ENCODE measurements around the gene KIAA1755. TPM values are rescaled to one million over a fixed set of nuclear protein-coding genes. Genes with fewer than 3 reads are reported as not detected.

The KIAA1755 gene
- total RNA-seq, 3 donors from 2014 or later (not counting 1 experiment from before 2014, with no cell fraction given), result not detected

DNA sequence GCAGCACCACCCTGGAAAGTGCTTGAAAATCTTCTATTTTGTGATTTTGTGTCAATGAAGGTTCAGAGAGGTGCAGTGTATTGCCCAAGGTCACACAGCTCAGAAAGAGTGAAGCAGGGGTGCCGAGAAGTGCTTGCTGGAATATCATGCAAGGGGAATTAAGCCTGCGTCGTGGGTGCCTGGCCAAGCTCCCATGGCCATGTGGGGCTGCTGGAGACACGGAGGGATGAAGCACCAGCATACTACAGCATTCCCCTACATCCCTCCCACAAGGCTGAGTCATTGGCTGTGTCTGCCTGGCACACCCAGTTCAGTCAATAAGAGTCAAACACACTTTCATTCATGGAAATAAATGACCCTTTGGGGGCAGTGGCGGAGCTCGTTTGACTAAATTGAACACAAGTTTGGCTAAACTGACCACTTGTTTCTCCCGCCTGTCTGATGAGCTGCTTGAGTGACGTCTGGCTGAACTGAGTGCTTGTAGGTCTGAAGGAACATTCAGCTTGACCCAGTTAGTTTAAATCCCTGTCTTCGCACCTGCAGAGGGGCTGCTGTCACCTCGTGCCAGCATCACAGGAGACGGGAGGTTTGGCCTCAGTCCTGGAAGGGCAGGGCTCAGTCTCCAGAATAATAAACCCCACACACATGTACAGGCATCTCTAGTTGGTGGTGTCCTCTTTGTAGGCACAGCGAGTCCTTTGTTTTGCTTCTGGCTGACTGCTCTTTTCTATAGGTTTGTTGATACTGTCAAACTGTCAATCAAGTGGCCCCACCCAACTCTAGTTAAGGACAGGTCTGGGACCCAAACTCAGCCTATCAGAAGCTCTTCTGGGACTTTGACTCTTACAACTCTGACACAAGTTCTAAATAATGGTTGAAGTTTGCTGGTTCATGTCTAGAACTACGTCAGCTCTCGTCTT lies 87.0 kb downstream of the KIAA1755 start:
- ATAC-seq (no peak), DNase-seq (no peak)
- TF ChIP-seq, protein P1, sequence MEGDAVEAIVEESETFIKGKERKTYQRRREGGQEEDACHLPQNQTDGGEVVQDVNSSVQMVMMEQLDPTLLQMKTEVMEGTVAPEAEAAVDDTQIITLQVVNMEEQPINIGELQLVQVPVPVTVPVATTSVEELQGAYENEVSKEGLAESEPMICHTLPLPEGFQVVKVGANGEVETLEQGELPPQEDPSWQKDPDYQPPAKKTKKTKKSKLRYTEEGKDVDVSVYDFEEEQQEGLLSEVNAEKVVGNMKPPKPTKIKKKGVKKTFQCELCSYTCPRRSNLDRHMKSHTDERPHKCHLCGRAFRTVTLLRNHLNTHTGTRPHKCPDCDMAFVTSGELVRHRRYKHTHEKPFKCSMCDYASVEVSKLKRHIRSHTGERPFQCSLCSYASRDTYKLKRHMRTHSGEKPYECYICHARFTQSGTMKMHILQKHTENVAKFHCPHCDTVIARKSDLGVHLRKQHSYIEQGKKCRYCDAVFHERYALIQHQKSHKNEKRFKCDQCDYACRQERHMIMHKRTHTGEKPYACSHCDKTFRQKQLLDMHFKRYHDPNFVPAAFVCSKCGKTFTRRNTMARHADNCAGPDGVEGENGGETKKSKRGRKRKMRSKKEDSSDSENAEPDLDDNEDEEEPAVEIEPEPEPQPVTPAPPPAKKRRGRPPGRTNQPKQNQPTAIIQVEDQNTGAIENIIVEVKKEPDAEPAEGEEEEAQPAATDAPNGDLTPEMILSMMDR (IDR thresholded peaks at IDR 0.05), result no peak
- Mint-ChIP-seq H3K36me3 (no peaks in the 10 kb centered on the region), H3K4me1 (peaks cover 4 to 6% of the 10 kb centered on the region in 2 donors), H3K27me3 (ENCODE audit: low read depth in 2 of 2) (peaks cover 8 to 24% of the 10 kb centered on the region in 2 donors), H3K9me3 (no peaks in the 10 kb centered on the region), H3K27ac (no peak overlapping the region), H3K4me3 (no peak overlapping the region)
- peaks cover 7% of the 10 kb centered on the region for H3K4me1 ChIP-seq (ENCODE audit: control insufficient read depth, insufficient read depth, low read length)
- H3K9me3 ChIP-seq (ENCODE audit: control insufficient read depth, insufficient read depth, low read length), result no peaks in the 10 kb centered on the region
- intact Hi-C loops (cut with micrococcal nuclease), result no loop called here
- H3K36me3 ChIP-seq (ENCODE audit: control insufficient read depth, insufficient read depth, low read length), result no peaks in the 10 kb centered on the region
- no peaks in the 10 kb centered on the region for H3K27me3 ChIP-seq (ENCODE audit: control insufficient read depth, insufficient read depth, low read length)
- H3K4me3 ChIP-seq (ENCODE audit: low read length), result no peak overlapping the region
- H3K27ac ChIP-seq (ENCODE audit: low read length), result no peak overlapping the region
- 75% methylated on average over 12 of the region's 14 CpGs for WGBS (ENCODE audit: insufficient coverage)

DNA sequence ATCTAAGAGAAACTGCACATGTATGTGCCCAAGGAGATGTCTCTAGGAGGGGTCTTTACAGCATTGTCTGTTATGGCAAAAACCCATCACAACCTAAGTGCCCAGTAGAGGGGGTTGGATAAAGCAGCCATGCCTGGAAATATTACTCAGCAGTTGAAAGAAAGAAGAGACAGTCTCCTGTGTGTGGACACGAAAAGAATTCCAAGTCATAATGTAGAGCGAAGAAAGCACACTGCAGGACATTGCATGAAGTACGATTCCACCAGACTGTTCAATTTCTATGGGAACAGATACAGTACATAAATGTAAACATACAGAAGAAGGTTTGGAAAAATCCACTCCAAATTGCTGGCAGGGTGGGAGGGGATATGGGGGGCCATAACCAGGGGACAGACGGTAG lies 88.1 kb downstream of the KIAA1755 start:
- H3K36me3 ChIP-seq (ENCODE audit: control insufficient read depth, insufficient read depth, low read length), result no peaks in the 10 kb centered on the region
- H3K4me3 ChIP-seq (ENCODE audit: low read length), result no peak overlapping the region
- no peaks in the 10 kb centered on the region for H3K9me3 ChIP-seq (ENCODE audit: control insufficient read depth, insufficient read depth, low read length)
- WGBS (ENCODE audit: insufficient coverage), result 85% methylated on average over 4 of the region's 4 CpGs
- Mint-ChIP-seq H3K4me1 (peaks cover 4 to 6% of the 10 kb centered on the region in 2 donors), H3K27me3 (ENCODE audit: low read depth in 2 of 2) (peaks cover 4 to 17% of the 10 kb centered on the region in 2 donors), H3K36me3 (no peaks in the 10 kb centered on the region), H3K4me3 (no peak overlapping the region), H3K9me3 (no peaks in the 10 kb centered on the region), H3K27ac (no peak overlapping the region)
- intact Hi-C loops (cut with micrococcal nuclease), result no loop called here
- H3K27ac ChIP-seq (ENCODE audit: low read length), result no peak overlapping the region
- peaks cover 8% of the 10 kb centered on the region for H3K4me1 ChIP-seq (ENCODE audit: control insufficient read depth, insufficient read depth, low read length)
- no peak for ATAC-seq
- TF ChIP-seq, protein P1 (IDR thresholded peaks at IDR 0.05), result no peak
- no peak for DNase-seq
- H3K27me3 ChIP-seq (ENCODE audit: control insufficient read depth, insufficient read depth, low read length), result no peaks in the 10 kb centered on the region

DNA sequence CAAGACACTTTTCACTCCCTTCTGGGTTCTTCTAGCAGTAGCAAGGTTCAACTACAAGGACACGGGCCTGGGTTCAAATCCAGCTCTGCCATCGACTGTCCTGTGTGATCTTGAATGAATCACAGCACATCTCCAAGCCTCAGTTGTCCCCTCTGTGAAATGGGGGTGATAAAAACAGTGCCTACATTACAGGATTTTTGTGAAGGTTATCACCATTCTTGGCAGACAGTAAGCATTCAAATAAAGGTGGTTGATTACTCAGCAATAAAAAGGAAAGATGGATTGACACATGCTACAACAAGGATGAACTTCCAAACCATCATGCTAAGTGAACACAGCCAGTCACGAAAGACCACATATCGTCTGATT lies 88.9 kb downstream of the KIAA1755 start:
- Mint-ChIP-seq H3K27me3 (ENCODE audit: low read depth in 2 of 2) (peaks cover 2 to 16% of the 10 kb centered on the region in 2 donors), H3K36me3 (no peaks in the 10 kb centered on the region), H3K4me1 (peaks cover 4 to 6% of the 10 kb centered on the region in 2 donors), H3K27ac (no peak overlapping the region), H3K4me3 (no peak overlapping the region), H3K9me3 (no peaks in the 10 kb centered on the region)
- intact Hi-C loops (cut with micrococcal nuclease), result no loop called here
- Histone ChIP-seq H3K27me3 (ENCODE audit: control insufficient read depth, insufficient read depth, low read length) (no peaks in the 10 kb centered on the region), H3K27ac (ENCODE audit: low read length) (no peak overlapping the region), H3K36me3 (ENCODE audit: control insufficient read depth, insufficient read depth, low read length) (no peaks in the 10 kb centered on the region), H3K9me3 (ENCODE audit: control insufficient read depth, insufficient read depth, low read length) (no peaks in the 10 kb centered on the region), H3K4me3 (ENCODE audit: low read length) (no peak overlapping the region), H3K4me1 (ENCODE audit: control insufficient read depth, insufficient read depth, low read length) (peaks cover 8% of the 10 kb centered on the region)
- ATAC-seq (no peak), DNase-seq (no peak)
- TF ChIP-seq, protein P1 (IDR thresholded peaks at IDR 0.05), result no peak
- WGBS (ENCODE audit: insufficient coverage), result 72% methylated on average over 3 of the region's 4 CpGs
